Activated T-cell treated with anti-CD3 and anti-CD28 coated beads for 48 hours (primary cell): ENCODE measurements around the gene APMAP.
"Not testable (repeated sequence)": the region's sequence is repeated elsewhere in the genome, so short reads cannot be mapped to it uniquely, and the experiment has no call there.

Experiments used
- DNase-seq: peaks from one replicate; pipeline ENCODE4 v3.0.0-alpha.2; 2020; ENCODE audit warnings: low read depth

Gene APMAP

DNA sequence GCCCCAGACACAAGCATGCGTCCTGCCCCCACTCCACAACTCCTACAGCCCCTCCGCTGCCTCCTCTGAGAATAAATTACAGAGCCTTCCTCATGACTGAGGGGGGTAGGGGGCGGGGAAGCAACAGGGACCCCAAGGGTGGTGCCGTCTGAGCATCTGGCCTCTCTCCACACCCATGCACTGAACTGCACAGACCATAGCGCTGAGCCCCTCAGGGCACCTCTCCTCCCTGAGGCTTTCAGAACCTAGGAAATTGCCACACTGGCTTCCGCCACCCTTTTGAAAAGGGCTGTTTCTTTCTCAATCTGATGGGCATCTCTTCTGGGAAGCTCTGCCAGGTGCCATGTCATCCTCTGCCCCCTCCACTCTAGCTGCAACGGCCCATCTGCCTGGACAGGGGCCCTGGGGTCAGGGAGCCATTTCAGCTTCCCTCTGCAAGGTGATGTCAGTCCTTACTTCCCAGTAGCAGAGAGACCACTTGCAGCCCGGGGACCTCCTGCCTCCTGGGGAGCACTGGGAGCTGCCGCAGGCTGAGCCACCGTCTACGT, 40.9 kb downstream of the APMAP start:
- DNase-seq = no peak

DNA sequence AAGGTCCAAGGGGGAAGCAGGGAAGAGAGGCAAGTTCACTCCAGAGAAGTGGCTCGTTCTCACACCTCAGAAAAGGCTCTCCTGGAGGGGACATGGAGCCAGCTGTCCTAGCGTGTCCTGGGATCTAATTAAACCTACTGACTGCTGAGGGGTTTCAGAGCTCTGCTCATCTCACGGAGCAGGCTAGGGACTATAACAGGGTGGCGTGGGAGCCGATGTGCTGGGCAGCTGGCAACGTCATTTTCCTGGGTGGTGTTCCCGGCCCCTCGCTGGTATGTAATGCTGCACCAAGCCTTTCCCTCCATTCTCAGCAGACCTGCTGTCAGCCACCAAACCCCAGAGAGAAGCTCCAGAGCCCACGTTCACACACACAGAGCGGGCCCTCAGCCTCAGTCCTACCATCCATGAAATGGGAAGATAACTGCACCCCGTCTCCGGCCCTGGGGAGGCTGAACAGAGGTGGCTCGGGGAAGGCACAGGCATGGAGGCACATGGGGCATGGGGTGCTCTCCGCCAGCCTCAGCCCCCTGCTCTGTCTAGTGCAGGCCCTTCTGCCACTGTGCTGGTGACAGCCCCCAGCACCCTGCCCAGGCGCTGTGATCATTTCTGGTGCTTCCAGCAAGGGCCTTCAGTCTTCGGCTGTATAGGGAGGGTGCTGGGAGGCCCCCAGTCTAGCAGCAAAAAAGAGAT, 41.6 kb downstream of the APMAP start:
- DNase-seq = no peak

DNA sequence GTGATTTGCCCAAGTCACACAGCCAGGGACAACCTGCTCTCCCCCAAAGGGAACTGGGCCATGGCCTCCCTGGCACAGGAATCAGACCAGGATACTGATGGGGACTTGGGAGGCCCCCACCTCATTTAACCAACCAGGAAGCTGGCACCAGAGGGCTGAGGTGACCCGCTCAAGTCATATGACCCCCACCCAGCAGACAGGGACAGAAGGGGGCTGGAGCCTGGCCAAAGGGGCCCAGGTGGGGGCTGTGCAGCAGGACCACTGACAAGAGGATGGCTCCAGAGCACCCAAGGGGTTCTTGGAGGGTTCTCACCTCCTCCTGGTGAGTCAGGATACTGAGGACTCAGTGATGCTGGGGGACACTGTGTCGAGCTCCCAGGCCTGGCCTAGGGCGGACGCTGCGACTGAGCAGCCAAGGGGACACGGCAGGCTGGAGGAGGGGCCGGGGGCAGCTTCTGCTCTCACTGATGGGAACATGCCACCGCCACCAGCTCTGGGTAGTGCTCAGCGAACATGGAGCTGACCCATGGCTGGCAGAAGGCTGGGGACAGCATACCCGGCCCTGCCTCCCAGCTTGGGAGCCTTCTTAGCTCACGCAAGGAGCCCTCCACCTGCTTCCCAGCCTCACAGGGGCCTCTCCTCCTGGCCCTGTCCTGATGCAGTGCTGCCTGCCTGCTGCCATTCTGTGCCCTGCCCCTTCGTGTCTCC, 42.3 kb downstream of the APMAP start:
- no peak for DNase-seq

DNA sequence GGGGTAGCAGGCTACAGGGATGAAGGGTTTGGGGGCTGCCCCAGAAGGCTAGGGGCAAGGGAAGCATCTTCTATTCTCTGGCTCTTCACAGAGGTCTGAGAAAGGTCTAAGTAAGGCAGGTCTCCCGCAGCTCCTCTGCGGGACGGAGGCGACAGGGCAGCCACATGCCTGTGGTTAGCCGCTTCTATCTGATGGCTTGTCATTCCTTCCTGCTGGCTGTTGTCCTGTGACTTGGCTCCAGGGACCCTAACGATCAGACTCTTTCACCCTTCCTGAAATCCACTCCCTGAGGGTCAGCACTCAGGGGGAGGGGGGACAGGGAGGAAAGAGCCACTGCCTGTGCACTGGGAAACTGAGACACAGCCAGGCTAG, 42.8 kb downstream of the APMAP start:
- DNase-seq = no peak

DNA sequence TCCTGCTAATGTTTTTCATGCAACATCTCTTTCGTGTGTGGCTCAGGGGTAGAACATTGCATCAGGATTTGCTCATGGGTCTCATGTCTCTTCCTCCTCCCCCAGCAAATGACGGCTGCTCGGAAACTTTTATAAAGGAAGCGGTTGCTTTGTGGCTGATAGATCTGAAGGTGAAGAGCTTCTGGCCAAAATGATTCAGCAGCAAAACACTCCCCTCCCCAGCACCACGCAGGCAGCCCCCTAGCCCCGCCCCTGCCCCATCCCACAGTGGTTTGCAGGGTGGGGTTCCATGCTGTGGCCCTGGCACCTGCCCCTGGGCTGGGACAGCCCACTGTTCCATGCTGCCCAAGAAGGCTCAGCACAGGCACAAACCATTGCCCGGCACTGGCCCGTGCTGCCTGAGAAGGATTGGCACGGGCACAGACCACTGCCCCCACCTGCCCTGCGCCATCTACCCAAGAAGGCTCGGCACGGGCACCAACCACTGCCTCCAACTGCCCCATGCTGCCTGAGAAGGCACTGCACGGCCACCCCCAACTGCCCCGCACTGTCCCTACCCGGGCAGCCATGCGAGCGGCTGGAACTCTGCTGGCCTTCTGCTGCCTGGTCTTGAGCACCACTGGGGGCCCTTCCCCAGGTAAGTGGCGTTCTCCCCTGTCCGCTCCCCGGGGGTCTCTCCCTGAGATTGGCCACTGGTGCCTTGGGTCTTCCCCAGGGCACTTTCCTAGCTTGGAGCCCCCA, 43.4 kb downstream of the APMAP start, which contains the start of gene CST7:
Gene CST7 (plus strand): TSS at position 331 of the 741 bp plus-strand sequence. CDS start 237 bp downstream, at position 568.
- peak; percentile 80 for DNase-seq

DNA sequence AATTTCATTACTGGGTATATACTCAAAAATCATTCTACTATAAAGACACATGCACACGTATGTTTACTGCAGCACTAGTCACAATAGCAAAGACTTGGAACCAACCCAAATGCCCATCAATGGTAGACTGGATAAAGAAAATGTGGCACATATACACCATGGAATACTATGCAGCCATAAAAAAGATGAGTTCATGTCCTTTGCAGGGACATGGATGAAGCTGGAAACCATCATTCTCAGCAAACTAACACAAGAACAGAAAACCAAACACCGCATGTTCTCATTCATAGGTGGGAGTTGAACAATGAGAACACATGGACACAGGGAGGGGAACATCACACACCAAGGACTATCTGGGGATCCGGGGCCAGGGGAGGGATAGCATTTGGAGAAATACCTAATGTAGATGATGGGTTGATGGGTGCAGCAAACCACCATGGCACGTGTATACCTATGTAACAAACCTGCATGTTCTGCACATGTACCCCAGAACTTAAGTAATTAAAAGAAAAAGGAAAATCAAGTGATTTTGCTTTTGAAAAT, 44.1 kb downstream of the APMAP start:
- not testable (repeated sequence) for DNase-seq

DNA sequence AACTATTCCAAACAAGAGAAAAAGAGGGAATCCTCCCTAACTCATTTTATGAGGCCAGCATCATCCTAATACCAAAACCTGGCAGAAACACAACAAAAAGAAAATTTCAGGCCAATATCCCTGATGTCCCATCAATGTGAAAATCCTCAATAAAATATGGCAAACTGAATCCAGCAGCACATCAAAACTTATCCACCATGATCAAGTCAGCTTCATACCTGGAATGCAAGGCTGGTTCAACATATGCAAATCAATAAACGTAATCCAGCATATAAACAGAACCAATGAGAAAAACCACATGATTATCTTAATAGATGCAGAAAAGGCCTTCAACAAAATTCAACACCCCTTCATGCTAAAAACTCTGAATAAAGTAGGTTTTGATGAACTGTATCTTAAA, 46.2 kb downstream of the APMAP start:
- DNase-seq = not testable (repeated sequence)

DNA sequence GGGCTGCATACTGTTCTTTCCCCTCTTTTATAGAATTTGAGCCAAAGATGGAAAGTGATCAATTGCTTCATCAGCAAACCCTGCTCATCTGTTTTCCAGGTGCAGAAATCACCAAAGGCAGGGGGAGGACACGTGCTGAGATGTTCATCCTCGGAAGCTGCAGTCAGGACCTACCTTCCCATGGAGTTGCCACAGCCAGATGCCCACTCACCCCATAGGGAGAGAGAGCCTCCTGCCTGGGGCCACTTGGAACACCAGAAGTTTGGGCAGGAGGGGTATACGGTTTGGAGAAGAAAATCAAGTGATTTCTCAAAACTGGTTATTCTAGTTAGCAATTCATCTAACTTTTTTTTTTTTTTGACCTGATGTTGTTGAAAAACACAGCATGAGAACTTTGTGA, 48.8 kb downstream of the APMAP start:
- DNase-seq = no peak

DNA sequence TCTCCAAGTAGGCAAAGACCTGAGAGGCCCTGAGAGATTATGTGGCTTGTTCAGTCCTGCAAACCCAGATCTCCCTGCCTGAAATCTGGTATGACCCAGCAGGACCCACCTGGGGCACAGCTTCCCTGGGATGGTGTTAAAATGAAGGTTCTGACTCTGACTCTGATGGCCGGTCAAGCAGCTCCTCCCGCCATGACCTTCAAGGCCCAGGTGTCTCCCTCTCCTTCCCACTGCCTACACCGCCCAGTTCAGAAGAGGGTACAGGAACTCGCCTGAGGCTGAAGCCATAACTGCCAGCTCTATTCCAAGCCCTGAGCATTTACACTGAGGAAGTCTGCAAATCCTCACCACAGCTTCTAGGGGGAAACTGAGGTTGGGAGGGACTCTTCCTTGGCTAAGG, 49.4 kb downstream of the APMAP start:
- DNase-seq = no peak

DNA sequence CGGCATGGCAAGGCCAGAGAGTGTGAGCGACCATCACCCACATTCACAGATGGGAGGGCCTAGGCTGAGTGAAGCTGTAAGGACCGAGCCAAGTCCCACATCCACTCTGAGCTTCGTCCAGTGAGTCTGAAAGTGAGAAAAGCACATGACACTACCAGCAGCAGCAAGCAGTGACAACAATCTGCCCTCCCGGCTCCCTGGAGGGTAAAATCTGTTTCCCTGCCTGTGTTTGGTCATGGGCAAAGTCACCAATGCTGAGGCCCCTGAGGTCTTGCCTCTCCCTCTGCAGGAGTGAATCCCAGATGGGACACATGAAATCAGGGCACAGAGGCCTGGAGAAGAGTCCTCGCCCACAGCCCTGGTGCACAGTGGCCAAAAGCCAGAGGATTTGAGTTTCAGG, 49.9 kb downstream of the APMAP start:
- DNase-seq = no peak

DNA sequence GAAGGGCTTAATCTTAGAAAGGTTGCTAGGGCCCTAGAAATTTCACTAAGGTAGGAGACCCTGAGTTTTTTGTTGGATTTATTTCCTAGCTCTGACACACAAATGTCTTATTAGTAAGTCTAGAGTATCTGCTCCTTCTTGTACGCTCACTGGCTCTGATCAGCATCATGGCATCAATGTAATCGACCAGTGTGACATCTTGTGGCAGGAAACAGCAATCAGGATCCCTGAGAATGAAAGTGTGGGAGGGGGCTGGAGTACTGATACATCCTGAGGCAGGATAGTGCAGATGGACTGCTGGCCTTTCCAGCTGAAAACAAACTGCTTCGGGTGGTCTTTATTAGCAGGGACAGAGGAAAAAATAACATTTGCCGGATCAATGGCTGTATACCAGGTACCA, 53.5 kb downstream of the APMAP start:
- DNase-seq = no peak

DNA sequence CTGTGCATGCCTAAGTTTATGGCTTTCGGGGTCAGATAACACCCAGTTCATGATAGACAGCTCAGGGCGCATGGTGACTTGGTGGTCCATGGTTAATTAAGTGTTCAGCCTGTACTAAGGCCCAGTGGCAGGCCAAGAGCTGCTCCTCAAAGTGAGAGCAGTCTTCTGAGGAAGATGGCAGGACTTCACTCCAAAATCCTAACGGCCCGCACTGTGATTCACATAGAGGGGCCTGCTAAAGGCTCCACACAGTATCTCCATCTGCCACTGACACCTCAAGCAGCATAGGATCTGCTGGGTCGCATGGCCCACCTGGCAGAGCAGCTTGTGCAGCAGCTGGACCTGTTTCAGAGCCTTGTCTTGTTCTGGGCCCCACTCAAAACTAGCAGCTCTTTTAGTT, 54.1 kb downstream of the APMAP start:
- DNase-seq = no peak

DNA sequence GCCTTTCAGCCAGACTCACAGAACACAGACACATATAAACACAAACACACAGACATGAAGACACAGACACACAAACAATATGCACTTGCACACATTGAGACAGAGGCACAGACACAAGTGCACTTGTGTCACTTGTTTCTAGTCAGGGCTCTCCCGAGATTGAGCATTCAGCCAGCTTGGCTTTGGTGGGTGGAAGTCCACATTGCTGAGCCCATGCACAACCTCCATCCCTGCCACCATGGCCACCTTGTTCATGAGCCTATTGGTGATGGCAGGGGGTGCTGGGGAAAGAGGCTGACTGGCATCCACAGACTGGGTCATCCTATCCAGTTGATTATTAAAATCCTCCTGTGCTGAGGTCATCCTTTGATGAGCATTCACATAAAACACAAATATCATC, 55.0 kb downstream of the APMAP start:
- no peak for DNase-seq

DNA sequence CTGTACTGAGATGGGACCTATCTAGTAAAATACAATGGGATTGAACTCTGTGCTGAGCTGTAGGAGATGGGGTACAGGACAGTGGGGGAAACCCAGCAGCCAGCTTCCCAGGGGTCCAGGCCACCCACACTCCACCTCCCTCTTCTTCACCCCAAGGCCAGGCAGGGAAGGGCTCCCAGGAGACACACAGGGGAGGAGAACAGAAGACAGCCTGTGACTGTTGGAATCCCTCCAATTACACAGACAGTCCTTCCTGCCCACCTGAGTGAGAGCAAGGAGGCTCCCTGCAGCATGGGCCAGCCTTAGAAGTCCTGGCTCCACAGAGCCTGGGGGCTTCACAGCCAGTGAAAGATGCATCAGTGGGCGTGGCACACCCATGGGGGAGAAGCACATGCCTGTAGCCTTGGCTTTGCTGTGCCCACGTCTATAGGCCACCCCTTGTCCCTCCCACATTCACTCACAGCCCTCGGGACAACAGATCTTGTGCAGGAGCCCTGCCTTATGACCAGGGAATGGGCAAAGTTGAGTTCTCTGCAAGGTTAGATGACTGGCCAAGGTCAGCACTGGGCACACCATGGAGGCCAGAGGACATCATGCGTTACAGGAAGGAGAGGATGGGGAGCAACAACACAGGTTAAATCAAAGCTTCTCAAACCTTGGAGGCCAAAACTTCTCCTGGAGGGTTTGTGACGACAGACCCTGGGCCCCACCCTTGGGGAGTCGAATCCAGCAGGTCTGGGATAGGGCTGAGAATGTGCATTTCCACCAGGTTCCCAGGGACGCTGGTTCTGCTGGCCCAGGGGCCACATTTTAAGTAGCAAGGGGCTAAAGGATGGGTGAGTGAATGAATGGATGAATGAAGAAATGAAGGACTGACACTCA, 55.8 kb downstream of the APMAP start:
- no peak for DNase-seq

DNA sequence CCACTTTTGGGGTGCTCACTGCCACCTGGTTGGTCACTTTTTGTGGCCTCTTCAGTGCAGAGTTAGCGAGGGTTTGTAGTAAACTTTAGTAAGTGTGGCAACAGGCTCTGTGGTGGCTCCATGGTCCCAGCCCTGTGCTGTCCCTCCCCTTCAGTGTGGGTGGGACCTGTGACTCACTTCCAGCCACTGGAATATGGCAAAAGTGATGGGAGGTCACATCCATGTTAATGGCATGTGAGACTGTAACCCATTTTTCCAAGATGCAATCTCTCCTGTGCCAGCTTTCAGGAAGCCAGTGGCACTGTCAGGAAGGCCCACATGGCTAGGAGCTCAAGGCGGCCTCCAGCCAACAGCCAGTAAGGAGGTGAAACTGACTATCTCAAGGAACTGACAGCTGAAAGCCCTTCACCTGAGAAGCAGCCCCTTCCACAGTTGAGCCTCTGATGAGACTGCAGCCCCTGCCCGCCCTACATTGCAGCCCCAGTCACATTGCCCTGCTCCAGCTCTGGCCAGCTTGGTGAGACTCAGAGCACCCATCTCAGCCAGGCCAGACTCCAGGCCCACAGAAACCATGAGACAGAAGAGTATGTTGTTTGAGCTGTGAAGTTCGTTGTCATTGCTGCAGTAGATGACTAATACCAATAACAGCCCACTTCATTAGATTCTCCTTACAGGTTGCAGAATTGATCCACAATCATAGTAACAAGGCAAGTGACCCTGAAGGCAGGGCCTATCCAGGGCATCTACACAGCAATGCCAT, 56.6 kb downstream of the APMAP start:
- no peak for DNase-seq

DNA sequence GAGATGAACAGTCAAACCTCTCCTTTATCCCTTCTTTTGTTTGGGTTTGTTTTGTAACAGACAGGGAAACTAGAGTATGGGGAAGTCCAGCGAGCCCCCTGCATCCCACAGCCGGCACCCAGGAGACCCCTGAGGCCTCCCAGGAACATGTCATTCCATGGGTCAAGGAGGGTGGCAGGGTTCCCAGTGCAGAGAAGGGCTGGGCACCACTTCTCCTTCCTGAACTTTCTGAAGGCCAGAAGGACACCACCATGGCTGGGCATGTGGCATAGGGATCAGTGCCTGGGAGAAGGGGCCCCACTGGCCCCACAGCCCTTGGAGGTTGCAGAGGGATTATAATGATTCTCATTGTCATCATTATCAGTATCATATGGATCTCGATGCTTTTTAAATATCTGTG, 57.4 kb downstream of the APMAP start:
- no peak for DNase-seq

DNA sequence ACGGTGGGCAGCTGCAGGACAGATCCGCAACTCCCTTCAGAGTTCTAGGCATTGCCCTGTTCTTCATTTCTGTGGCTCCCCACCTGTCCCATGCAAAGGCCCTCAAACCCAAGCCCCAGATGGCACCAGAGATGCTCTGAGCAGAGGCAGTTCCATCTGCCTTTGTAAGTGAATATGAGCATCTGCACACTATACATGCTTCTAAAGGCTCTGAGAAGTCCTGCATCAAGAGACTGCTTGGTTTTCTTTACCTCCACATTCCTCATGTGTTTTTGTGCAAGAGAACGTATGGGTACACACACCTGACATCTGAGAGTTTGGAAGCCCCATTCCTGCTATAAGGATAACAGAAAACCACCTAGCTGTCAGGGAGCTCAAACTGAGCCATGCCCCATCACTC, 57.8 kb downstream of the APMAP start:
- no peak for DNase-seq

DNA sequence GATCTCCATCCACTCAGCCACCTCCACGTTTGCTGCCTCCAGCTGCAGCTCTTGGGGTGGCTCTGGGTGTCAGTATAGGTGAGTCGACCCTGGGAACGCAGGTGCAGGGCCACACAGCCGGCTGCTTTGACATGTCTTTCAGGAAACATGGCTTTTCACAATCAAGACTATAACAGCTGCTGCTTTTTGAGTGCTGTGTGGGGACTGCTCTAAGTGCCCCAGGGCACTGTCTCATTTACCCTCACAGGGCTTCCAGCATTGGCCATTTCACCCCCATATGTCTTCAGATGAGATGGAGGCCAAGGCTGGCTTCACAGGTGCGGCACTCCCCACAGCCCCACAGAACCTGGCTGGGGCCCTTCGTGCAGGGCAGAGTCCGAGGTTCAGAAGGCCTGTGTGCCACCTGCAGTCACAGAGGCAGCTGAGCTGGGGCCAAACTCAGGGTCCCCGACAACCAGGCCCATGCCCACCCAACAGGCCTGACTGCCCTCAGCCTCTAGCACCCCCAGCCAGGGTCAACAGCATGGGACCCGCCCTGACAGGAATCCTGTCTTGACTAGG, 58.4 kb downstream of the APMAP start:
- DNase-seq = no peak

DNA sequence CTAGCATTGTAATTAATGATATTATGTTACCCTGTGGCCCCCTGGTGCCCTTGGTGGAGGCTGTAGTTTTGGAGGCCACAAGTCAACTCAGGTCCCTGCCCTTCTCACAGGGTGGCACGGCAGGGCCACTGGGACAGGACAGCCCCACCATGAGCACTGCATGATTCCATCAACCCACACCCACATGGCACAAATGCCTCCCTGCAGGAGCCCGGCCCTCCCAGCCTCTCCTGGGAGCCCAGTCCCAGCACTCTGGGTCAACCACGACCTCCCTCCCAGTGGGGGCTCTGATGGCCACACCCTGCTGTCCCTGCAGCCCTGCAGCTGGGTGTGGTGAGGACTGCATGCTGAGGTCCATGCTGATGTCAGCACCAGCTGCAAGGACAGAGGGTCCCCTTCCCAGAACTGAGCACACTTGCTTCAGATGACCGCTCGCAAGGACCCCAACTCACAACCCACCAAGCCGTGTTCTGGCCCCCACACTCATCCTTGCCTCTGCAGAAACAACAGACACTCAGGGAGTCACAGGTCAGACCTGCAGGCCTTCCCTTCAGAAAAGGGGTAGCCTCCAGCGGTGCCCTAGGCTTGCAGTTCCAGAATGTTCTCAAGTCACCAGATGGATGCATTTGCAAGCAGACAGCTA, 59.2 kb downstream of the APMAP start:
- DNase-seq = no peak

DNA sequence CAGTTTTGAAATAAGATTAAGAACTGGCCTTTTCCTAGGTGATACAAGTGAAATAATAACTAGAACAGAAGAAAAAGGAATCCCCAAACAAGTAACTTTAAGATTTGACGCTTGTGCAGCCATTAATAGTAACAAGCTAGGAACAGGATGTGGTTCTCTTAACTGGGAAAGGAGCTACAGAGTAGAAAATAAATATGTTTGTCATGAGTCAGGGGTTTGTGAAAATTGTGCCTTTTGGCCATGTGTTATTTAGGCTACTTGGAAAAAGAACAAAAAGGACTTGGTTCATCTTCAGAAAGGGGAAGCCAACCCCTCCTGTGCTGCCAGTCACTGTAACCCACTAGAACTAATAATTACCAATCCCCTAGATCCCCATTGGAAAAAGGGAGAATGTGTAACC, 60.7 kb downstream of the APMAP start:
- DNase-seq = not testable (repeated sequence)
